ENCODE data around the gene BAIAP3.

The BAIAP3 gene

DNA sequence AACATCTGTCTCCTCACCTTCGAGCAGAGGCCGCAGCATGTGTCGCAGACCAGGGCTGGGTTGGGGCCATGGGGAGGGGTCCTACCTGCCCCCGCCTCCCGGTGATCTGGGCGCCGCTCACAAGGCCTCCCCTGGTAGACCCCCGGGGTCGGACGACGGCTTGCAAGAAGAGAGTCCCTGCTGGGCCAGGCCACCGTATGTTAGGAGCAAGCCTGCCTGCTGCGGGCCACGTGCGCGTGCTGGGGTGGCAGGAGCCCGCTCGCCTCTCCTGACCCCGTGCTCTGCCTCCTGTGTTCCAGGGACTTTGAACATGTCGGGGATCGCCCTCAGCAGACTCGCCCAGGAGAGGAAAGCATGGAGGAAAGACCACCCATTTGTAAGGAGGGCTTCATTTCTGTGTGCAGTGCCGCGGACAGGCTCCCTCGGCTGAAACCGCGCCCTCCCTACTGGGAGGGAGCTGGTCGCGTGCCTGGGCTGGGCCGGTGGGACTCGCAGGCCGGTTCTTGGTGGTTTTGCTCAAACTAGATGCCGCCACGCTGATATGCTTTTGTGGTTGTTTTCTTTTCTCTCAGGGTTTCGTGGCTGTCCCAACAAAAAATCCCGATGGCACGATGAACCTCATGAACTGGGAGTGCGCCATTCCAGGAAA is 19.6 kb upstream of the BAIAP3 start:
- H3K36me3 ChIP-seq (ENCODE audit: insufficient read depth, low read length), result peaks cover 88% of the 10 kb centered on the region

GRCh38 chr16:1314399-1315068 is 18.9 kb upstream of the BAIAP3 start:
- H3K36me3 ChIP-seq (ENCODE audit: insufficient read depth, low read length), result peaks cover 95% of the 10 kb centered on the region
- H3K4me3 ChIP-seq (ENCODE audit: low read depth in 1 of 2, low read length in 2 of 2), result no peak overlapping the region
- no peak overlapping the region for H3K9ac ChIP-seq (ENCODE audit: low read depth, low read length)
- no peak overlapping the region for H3K27ac ChIP-seq (ENCODE audit: low read length)
- H3K4me2 ChIP-seq (ENCODE audit: insufficient read depth, low read length), result peak overlapping the region; percentile 8; the same call in 1 of the 2 replicates
- no peak overlapping the region for H2AFZ ChIP-seq (ENCODE audit: low read depth, low read length)
- H4K20me1 ChIP-seq (ENCODE audit: insufficient read depth, low read length), result peaks cover 96% of the 10 kb centered on the region
- H3K79me2 ChIP-seq (ENCODE audit: insufficient read depth, low read length), result peaks cover 99% of the 10 kb centered on the region
- no peak for TF ChIP-seq EZH2 (IDR thresholded peaks at IDR 0.05; ENCODE audit: borderline replicate concordance, low read depth, low read length, severe bottlenecking)
- TF ChIP-seq, protein P1, sequence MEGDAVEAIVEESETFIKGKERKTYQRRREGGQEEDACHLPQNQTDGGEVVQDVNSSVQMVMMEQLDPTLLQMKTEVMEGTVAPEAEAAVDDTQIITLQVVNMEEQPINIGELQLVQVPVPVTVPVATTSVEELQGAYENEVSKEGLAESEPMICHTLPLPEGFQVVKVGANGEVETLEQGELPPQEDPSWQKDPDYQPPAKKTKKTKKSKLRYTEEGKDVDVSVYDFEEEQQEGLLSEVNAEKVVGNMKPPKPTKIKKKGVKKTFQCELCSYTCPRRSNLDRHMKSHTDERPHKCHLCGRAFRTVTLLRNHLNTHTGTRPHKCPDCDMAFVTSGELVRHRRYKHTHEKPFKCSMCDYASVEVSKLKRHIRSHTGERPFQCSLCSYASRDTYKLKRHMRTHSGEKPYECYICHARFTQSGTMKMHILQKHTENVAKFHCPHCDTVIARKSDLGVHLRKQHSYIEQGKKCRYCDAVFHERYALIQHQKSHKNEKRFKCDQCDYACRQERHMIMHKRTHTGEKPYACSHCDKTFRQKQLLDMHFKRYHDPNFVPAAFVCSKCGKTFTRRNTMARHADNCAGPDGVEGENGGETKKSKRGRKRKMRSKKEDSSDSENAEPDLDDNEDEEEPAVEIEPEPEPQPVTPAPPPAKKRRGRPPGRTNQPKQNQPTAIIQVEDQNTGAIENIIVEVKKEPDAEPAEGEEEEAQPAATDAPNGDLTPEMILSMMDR (IDR thresholded peaks at IDR 0.05; ENCODE audit: borderline replicate concordance, extremely low read depth, low read length, poor library complexity, severe bottlenecking), result no peak
- no peaks in the 10 kb centered on the region for H3K27me3 ChIP-seq (ENCODE audit: insufficient read depth, low read length, poor library complexity)
- H3K4me1 ChIP-seq (ENCODE audit: insufficient read depth, low read length), result peaks cover 34% of the 10 kb centered on the region
- H3K9me3 ChIP-seq (ENCODE audit: insufficient read depth, low read length, severe bottlenecking), result no peaks in the 10 kb centered on the region
- DNase-seq (no peak), ATAC-seq (ENCODE audit: insufficient read depth, low read depth) (no peak)

More for the DNA sequence above, 19.6 kb upstream of the BAIAP3 start:
- Histone ChIP-seq H4K20me1 (ENCODE audit: insufficient read depth, low read length) (peaks cover 89% of the 10 kb centered on the region), H3K27ac (ENCODE audit: low read length) (no peak overlapping the region), H3K27me3 (ENCODE audit: insufficient read depth, low read length, poor library complexity) (no peaks in the 10 kb centered on the region), H3K4me1 (ENCODE audit: insufficient read depth, low read length) (peaks cover 34% of the 10 kb centered on the region), H3K4me2 (ENCODE audit: insufficient read depth, low read length) (peak overlapping the region; percentile 8; the same call in 1 of the 2 replicates), H3K79me2 (ENCODE audit: insufficient read depth, low read length) (peaks cover 93% of the 10 kb centered on the region), H3K9me3 (ENCODE audit: insufficient read depth, low read length, severe bottlenecking) (no peaks in the 10 kb centered on the region), H3K9ac (ENCODE audit: low read depth, low read length) (no peak overlapping the region), H2AFZ (ENCODE audit: low read depth, low read length) (no peak overlapping the region), H3K4me3 (ENCODE audit: low read depth in 1 of 2, low read length in 2 of 2) (no peak overlapping the region)
- no peak for TF ChIP-seq EZH2 (IDR thresholded peaks at IDR 0.05; ENCODE audit: borderline replicate concordance, low read depth, low read length, severe bottlenecking)
- TF ChIP-seq, protein P1 (IDR thresholded peaks at IDR 0.05; ENCODE audit: borderline replicate concordance, extremely low read depth, low read length, poor library complexity, severe bottlenecking), result no peak
- ATAC-seq (ENCODE audit: insufficient read depth, low read depth) (no peak), DNase-seq (no peak)

- Histone ChIP-seq H3K79me2 (ENCODE audit: insufficient read depth, low read length) (peaks cover 99% of the 10 kb centered on the region), H3K36me3 (ENCODE audit: insufficient read depth, low read length) (peaks cover 99% of the 10 kb centered on the region), H3K9ac (ENCODE audit: low read depth, low read length) (no peak overlapping the region), H3K9me3 (ENCODE audit: insufficient read depth, low read length, severe bottlenecking) (no peaks in the 10 kb centered on the region), H4K20me1 (ENCODE audit: insufficient read depth, low read length) (peaks cover 98% of the 10 kb centered on the region), H3K27me3 (ENCODE audit: insufficient read depth, low read length, poor library complexity) (no peaks in the 10 kb centered on the region), H2AFZ (ENCODE audit: low read depth, low read length) (no peak overlapping the region), H3K4me3 (ENCODE audit: low read depth in 1 of 2, low read length in 2 of 2) (no peak overlapping the region), H3K27ac (ENCODE audit: low read length) (no peak overlapping the region), H3K4me1 (ENCODE audit: insufficient read depth, low read length) (peaks cover 34% of the 10 kb centered on the region), H3K4me2 (ENCODE audit: insufficient read depth, low read length) (no peak overlapping the region)
- TF ChIP-seq, protein P1 (IDR thresholded peaks at IDR 0.05; ENCODE audit: borderline replicate concordance, extremely low read depth, low read length, poor library complexity, severe bottlenecking), result no peak
- no peak for TF ChIP-seq EZH2 (IDR thresholded peaks at IDR 0.05; ENCODE audit: borderline replicate concordance, low read depth, low read length, severe bottlenecking)
- no peak for ATAC-seq (ENCODE audit: insufficient read depth, low read depth)
- no peak for DNase-seq
Measured at GRCh38 chr16:1315081-1316032, 18.1 kb upstream of the BAIAP3 start.
